WTC11 (cell line): ENCODE measurements around the gene FNDC3B. TPM values are rescaled to one million over a fixed set of nuclear protein-coding genes. Genes with fewer than 3 reads are reported as not detected.

Source experiments
- ATAC-seq: fragments of 200-7000 bp; cut with Tn5 transposase; 2 replicates; pipeline ENCODE4 v1.10.0; 2021; ENCODE audit warnings: mild to moderate bottlenecking, moderate library complexity
- CTCF ChIA-PET: fragments of 300-600 bp; sonication (Branson Sonifier 250); formaldehyde crosslinking; loops from one replicate; lab custom pipeline; 2021; ENCODE audit warnings: antibody characterized with exemption; lab: Charles Lee
- POLR2A ChIA-PET: fragments of 350-600 bp; sonication (Branson Sonifier 250); formaldehyde crosslinking; loops from one replicate; lab custom pipeline; 2021; ENCODE audit warnings: antibody characterized with exemption; lab: Charles Lee
- DNase-seq: peaks from one replicate; pipeline ENCODE4 v3.0.0; 2021; ENCODE audit warnings: low spot score
- H3K27ac Mint-ChIP-seq: 2 replicates; pipeline ENCODE4 v1.8.0; 2021; ENCODE audit warnings: mixed read lengths
- H3K27me3 Mint-ChIP-seq: 2 replicates; pipeline ENCODE4 v1.8.0; 2021; ENCODE audit warnings: low read depth, mild to moderate bottlenecking, moderate library complexity, mixed read lengths
- H3K36me3 Mint-ChIP-seq: 2 replicates; pipeline ENCODE4 v1.8.0; 2021; ENCODE audit warnings: mixed read lengths
- H3K4me1 Mint-ChIP-seq: 2 replicates; pipeline ENCODE4 v1.8.0; 2022; ENCODE audit warnings: mixed read lengths
- H3K4me3 Mint-ChIP-seq: 2 replicates; pipeline ENCODE4 v1.8.0; 2021; ENCODE audit warnings: mild to moderate bottlenecking, moderate library complexity, mixed read lengths
- H3K9me3 Mint-ChIP-seq: 2 replicates; pipeline ENCODE4 v1.8.0; 2021; ENCODE audit warnings: mixed read lengths
- ATF2 ChIP-seq: sonication (generic); formaldehyde crosslinking; IDR thresholded peaks from 2 replicates; pipeline ENCODE4 v1.8.1; 2022; ENCODE audit warnings: low read depth, missing genetic modification reagents, borderline replicate concordance
- CREB1 ChIP-seq: sonication (generic); formaldehyde crosslinking; IDR thresholded peaks from 2 replicates; pipeline ENCODE4 v1.8.0; 2023; ENCODE audit warnings: mild to moderate bottlenecking, missing genetic modification reagents
- JUN ChIP-seq: sonication (generic); formaldehyde crosslinking; IDR thresholded peaks from 2 replicates; pipeline ENCODE4 v1.8.0; 2023; ENCODE audit warnings: mild to moderate bottlenecking, missing genetic modification reagents
- OVOL2 ChIP-seq: fragments of 250-450 bp; sonication (Bioruptor Pico); IDR thresholded peaks from 2 replicates; pipeline ENCODE4 v1.9.0; 2021; ENCODE audit warnings: mild to moderate bottlenecking, borderline replicate concordance
- PRDM15 ChIP-seq: sonication (generic); formaldehyde crosslinking; IDR thresholded peaks from 2 replicates; pipeline ENCODE4 v1.8.0; 2022; ENCODE audit warnings: missing genetic modification reagents
- RORB ChIP-seq: fragments of 250-450 bp; sonication (Bioruptor Pico); IDR thresholded peaks from 2 replicates; pipeline ENCODE4 v1.9.0; 2021; ENCODE audit warnings: mild to moderate bottlenecking
- SOX15 ChIP-seq: fragments of 250-450 bp; sonication (Bioruptor Pico); IDR thresholded peaks from 2 replicates; pipeline ENCODE4 v1.9.0; 2021; ENCODE audit warnings: mild to moderate bottlenecking
- SP1 ChIP-seq: sonication (generic); formaldehyde crosslinking; conservative IDR thresholded peaks from 2 replicates; pipeline ENCODE4 v1.8.1; 2022; ENCODE audit warnings: missing genetic modification reagents
- STAT6 ChIP-seq: sonication (generic); formaldehyde crosslinking; conservative IDR thresholded peaks from 2 replicates; pipeline ENCODE4 v1.8.1; 2023; ENCODE audit warnings: mild to moderate bottlenecking, low read depth, missing genetic modification reagents, moderate library complexity
- TCF7 ChIP-seq: sonication (generic); formaldehyde crosslinking; IDR thresholded peaks from 2 replicates; pipeline ENCODE4 v1.8.0; 2022; ENCODE audit warnings: mild to moderate bottlenecking, low read depth, missing genetic modification reagents, moderate library complexity
- ZBTB21 ChIP-seq: sonication (generic); formaldehyde crosslinking; IDR thresholded peaks from 2 replicates; pipeline ENCODE4 v1.8.1; 2023; ENCODE audit warnings: mild to moderate bottlenecking, missing genetic modification reagents, borderline replicate concordance
- ZNF121 ChIP-seq: sonication (generic); formaldehyde crosslinking; IDR thresholded peaks from 2 replicates; pipeline ENCODE4 v1.8.0; 2023; ENCODE audit warnings: missing genetic modification reagents
- ZNF232 ChIP-seq: sonication (generic); formaldehyde crosslinking; IDR thresholded peaks from 2 replicates; pipeline ENCODE4 v1.8.0; 2022; ENCODE audit warnings: mild to moderate bottlenecking, missing genetic modification reagents
- ZNF416 ChIP-seq: fragments of 250-450 bp; sonication (Bioruptor Pico); IDR thresholded peaks from 2 replicates; pipeline ENCODE4 v1.9.0; 2021; ENCODE audit warnings: mild to moderate bottlenecking, inconsistent platforms
- ZNF512 ChIP-seq: sonication (generic); formaldehyde crosslinking; IDR thresholded peaks from 2 replicates; pipeline ENCODE4 v1.8.1; 2022; ENCODE audit warnings: missing genetic modification reagents, borderline replicate concordance
- total RNA-seq: library from RNA; stranded (reverse); gene quantifications from 3 replicates; pipeline ENCODE4 v1.2.3, GENCODE V29; 2021
- TF ChIP-seq, protein P1 (sequence below): sonication (generic); formaldehyde crosslinking; IDR thresholded peaks from 2 replicates; pipeline ENCODE4 v1.8.1; 2023; ENCODE audit warnings: mild to moderate bottlenecking, missing genetic modification reagents, moderate library complexity
- TF ChIP-seq, protein P2 (sequence below): sonication (generic); formaldehyde crosslinking; IDR thresholded peaks from 2 replicates; pipeline ENCODE4 v1.8.0; 2022; ENCODE audit warnings: mild to moderate bottlenecking, missing genetic modification reagents
- TF ChIP-seq, protein P3 (sequence below): sonication (generic); formaldehyde crosslinking; IDR thresholded peaks from 2 replicates; pipeline ENCODE4 v1.8.1; 2023; ENCODE audit warnings: mild to moderate bottlenecking, missing genetic modification reagents

The FNDC3B gene
- total RNA-seq, 1 experiment from 2014 or later = 42.8 TPM

GRCh38 chr3:172030181-172030580 lies 9.2 kb upstream of the FNDC3B start:
- H3K4me1 Mint-ChIP-seq = peaks cover 12% of the 10 kb centered on the region
- no peak for TF ChIP-seq OVOL2 (CRISPR knock-in tag)
- no peak for TF ChIP-seq SP1
- no peak for TF ChIP-seq RORB (CRISPR knock-in tag)
- no peak for TF ChIP-seq JUN (CRISPR knock-in tag)
- TF ChIP-seq ZNF512 (CRISPR knock-in tag) = no peak
- TF ChIP-seq STAT6 = no peak
- TF ChIP-seq, protein P1, sequence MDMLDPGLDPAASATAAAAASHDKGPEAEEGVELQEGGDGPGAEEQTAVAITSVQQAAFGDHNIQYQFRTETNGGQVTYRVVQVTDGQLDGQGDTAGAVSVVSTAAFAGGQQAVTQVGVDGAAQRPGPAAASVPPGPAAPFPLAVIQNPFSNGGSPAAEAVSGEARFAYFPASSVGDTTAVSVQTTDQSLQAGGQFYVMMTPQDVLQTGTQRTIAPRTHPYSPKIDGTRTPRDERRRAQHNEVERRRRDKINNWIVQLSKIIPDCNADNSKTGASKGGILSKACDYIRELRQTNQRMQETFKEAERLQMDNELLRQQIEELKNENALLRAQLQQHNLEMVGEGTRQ (CRISPR knock-in tag) = no peak
- TF ChIP-seq ZNF416 (CRISPR knock-in tag) = no peak
- TF ChIP-seq, protein P2, sequence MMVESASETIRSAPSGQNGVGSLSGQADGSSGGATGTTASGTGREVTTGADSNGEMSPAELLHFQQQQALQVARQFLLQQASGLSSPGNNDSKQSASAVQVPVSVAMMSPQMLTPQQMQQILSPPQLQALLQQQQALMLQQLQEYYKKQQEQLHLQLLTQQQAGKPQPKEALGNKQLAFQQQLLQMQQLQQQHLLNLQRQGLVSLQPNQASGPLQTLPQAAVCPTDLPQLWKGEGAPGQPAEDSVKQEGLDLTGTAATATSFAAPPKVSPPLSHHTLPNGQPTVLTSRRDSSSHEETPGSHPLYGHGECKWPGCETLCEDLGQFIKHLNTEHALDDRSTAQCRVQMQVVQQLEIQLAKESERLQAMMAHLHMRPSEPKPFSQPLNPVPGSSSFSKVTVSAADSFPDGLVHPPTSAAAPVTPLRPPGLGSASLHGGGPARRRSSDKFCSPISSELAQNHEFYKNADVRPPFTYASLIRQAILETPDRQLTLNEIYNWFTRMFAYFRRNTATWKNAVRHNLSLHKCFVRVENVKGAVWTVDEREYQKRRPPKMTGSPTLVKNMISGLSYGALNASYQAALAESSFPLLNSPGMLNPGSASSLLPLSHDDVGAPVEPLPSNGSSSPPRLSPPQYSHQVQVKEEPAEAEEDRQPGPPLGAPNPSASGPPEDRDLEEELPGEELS (CRISPR knock-in tag) = no peak
- TF ChIP-seq SOX15 (CRISPR knock-in tag) = no peak
- TF ChIP-seq ATF2 (CRISPR knock-in tag) = no peak
- no peak for TF ChIP-seq ZNF121 (CRISPR knock-in tag)
- TF ChIP-seq PRDM15 (CRISPR knock-in tag) = no peak
- TF ChIP-seq, all 79 proteins: peak for 0
- Mint-ChIP-seq H3K9me3 (peaks cover 9% of the 10 kb centered on the region), H3K27me3 (no peaks in the 10 kb centered on the region), H3K4me3 (no peak overlapping the region), H3K27ac (no peak overlapping the region), H3K36me3 (peaks cover 6% of the 10 kb centered on the region)
- ATAC-seq (no peak), DNase-seq (no peak)
- CTCF ChIA-PET = no interaction called here
- POLR2A ChIA-PET = interaction anchor here (0.6 kb wide), 1 partner anchor 12 kb away, joined by 3 read pairs; no protein-coding TSS in a partner anchor

DNA sequence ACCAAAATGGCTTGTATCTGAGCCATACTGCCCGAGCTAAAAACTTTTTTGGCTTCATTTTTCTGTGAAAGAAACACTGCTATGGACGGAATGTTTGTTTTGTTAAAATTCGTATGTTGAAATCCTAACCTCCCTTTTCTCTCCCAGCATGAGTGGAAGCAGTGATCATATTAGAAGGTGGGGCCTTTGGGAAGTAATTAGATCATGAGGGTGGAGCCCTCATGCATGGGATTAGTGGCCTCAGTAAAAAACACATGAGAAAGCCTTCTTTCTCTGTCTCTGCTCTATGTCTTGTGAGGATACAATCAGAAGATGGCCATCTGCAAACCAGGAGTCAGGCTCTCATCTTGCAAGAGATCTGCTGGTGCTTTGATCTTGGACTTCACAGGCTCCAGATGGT lies 7.4 kb upstream of the FNDC3B start:
- no peak for DNase-seq
- Mint-ChIP-seq H3K4me3 (no peak overlapping the region), H3K4me1 (peaks cover 14% of the 10 kb centered on the region), H3K27me3 (no peaks in the 10 kb centered on the region), H3K27ac (no peak overlapping the region), H3K36me3 (peaks cover 6% of the 10 kb centered on the region), H3K9me3 (peaks cover 9% of the 10 kb centered on the region)
- ChIA-PET CTCF (no interaction called here), POLR2A (no interaction called here)
- ATAC-seq = no peak
- TF ChIP-seq TCF7 (CRISPR knock-in tag) (no peak), CREB1 (no peak), ZBTB21 (CRISPR knock-in tag) (no peak), OVOL2 (CRISPR knock-in tag) (no peak), ATF2 (CRISPR knock-in tag) (no peak), ZNF232 (no peak), SOX15 (CRISPR knock-in tag) (no peak)
- TF ChIP-seq, protein P1 (CRISPR knock-in tag) = no peak
- TF ChIP-seq, protein P3, sequence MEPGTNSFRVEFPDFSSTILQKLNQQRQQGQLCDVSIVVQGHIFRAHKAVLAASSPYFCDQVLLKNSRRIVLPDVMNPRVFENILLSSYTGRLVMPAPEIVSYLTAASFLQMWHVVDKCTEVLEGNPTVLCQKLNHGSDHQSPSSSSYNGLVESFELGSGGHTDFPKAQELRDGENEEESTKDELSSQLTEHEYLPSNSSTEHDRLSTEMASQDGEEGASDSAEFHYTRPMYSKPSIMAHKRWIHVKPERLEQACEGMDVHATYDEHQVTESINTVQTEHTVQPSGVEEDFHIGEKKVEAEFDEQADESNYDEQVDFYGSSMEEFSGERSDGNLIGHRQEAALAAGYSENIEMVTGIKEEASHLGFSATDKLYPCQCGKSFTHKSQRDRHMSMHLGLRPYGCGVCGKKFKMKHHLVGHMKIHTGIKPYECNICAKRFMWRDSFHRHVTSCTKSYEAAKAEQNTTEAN (CRISPR knock-in tag) = no peak
